GM18909 (cell line): Measurements from ENCODE around the gene SPINT2.
A peak's percentile ranks its signal among the peaks of the same experiment; 100 is the strongest.

Experiments used
- ATAC-seq: cut with Tn5 transposase; IDR thresholded peaks from one replicate; pipeline ENCODE4 v1.9.1; 2021; ENCODE audit warnings: mild to moderate bottlenecking; ENCODE audit not compliant: unreplicated experiment, poor library complexity

SPINT2 gene

DNA sequence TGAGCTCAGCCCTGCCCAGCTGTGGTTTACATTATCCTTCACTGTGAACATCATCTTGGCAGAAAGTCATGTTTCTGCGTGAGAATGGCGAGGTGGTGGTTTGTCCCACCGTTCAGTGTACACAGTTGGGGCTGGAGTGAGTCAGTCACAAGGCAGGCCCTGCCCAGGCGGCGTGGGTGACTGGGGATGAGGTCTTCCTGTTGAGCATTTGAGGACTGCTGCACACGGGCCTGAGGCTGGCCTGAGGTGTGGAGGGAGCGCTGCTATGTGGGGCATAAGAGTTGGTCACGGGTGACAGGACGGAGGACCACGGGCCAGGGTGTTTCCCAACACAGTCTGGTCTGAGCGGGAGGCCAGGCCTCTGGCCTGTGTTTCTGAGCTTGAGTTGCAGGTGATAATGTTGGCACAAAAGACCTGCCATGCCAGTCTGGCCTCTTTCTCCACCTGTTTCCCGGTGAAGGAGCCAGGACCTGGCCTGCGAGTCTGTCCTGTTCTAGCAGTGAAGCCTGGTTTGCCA lies 26.3 kb downstream of the SPINT2 start:
- no peak for ATAC-seq

- no peak for ATAC-seq
These were observed 27.5 kb downstream of the SPINT2 start for GRCh38 chr19:38291855-38292254.

- ATAC-seq: no peak
These were observed 28.9 kb downstream of the SPINT2 start for GRCh38 chr19:38293281-38293680.

DNA sequence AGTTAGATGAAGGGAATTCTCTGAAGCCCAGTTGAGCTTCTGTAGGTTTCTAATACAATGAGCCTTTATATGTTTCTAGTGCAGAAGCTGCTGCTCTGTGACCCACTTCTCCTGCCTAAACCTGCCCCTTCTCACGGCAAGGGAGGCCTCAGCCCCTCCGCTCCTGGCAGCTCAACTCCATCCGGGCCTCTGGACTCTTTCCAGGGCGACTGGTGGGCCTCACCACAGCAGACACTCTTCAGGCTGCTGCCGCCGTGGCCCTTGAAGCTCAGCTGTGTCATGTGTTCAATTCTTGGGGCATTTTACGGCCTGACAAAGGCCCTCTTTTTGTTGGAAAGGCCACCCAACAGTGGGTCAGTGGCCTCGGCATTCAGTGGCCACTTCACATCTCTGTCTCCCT lies 29.7 kb downstream of the SPINT2 start:
- no peak for ATAC-seq

GRCh38 chr19:38298821-38299680 lies 34.7 kb downstream of the SPINT2 start:
- ATAC-seq: no peak

DNA sequence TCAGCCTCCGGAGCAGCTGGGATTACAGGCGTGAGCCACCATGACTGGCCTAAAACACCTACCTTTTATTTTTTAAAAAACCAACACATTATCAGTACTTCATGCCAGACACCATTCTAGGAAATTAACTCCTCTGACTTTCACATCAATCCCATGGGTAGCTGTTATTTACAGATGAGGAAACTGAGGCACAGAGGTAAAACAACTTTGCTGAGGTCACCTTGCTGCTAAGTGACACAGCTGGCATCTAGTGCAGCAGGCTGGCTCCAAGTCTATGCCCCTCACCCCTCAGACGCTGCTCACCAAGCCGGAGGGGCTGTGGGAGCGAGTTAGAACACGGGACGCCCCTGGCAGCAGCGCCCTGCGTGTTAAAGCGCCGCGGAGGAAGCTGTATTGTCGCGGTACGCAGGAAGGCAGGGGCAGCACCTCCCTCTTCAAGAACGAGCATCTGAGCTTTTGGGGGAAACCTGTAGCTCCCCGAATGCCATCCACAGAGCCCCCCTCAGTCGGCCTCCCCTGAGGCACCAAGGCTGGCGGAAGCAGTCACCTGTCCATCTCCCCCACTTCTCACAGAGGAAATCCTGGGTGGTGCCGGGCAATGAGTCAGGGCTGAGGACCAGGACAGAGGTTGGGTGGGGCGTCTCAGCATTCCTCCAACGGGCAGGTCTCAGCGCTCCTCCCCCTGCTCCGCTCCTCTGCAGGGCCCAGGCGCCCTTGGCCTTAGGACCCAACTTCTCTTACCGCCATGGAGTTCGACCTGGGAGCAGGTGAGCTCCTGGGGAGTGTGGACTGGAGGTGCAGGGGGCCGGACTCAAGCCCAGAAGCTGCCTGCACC lies 39.4 kb downstream of the SPINT2 start, which contains the start of gene C19orf33:
C19orf33 (plus strand) TSS at position 735 of the 835 bp plus-strand sequence; CDS start at position 746, 11 bp downstream.
- no peak for ATAC-seq

GRCh38 chr19:38304352-38304865 lies 40.0 kb downstream of the SPINT2 start:
- ATAC-seq: no peak

- no peak for ATAC-seq
These were observed 40.6 kb downstream of the SPINT2 start for GRCh38 chr19:38304866-38305429.

GRCh38 chr19:38306236-38306635 lies 41.9 kb downstream of the SPINT2 start:
- no peak for ATAC-seq

- no peak for ATAC-seq
These were observed 42.7 kb downstream of the SPINT2 start for GRCh38 chr19:38307076-38307475.

DNA sequence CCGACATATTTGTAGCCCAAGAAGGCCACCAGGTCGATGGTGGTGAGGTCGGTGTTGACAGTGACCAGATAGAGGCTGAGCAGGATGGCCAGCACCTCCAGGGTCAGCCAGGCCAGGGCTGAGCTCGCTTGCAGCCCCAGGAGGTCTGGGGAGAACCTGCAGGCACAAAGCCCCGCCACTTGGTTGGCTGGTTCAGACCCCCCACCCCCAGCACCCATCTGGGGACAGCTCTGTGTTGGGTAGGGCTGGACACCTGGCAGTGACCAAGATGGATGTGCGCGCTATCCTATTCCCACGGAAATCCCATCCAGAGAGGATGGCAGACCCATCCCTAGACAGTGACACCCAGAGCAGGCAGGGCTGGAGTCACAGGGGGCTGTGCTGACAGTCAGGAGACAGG lies 43.2 kb downstream of the SPINT2 start:
- ATAC-seq: no peak

DNA sequence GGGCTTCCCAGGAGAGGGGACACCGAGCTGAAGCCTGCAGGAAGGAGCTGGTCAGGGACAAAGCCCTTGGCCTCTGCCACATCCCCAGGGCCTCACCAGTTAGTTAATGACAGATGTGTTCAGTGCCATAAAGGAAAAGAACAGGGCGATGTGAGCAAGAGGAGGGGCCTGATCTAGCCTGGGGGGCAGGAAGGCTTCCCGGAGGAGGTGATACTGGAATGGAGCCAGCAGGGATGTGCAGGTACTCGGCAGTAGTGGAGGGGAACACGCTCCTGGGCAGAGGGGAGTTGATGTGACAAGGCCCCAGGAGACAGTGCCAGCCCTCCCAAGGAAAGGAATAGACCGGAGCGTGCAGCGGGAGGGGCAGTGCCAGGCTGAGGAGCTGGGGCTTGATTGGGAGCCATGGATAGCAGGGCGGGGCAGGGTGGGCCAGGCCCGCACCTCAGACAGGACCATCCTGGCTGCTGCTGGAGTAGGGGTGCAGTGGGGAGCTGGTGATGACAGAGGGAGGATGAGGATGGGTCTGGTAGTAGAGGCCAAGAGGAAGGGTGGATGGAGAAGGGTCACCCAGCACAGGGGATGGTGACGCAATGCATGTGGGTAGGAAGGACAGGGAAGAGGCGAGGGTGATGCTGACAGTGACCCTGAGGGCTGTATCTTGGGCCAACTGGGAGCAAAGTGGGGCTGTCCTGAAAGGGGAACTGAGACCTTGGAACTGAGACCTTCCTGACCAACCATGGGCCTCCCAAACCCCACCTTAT lies 43.8 kb downstream of the SPINT2 start:
- no peak for ATAC-seq

GRCh38 chr19:38308926-38309614 lies 44.7 kb downstream of the SPINT2 start:
- no peak for ATAC-seq

DNA sequence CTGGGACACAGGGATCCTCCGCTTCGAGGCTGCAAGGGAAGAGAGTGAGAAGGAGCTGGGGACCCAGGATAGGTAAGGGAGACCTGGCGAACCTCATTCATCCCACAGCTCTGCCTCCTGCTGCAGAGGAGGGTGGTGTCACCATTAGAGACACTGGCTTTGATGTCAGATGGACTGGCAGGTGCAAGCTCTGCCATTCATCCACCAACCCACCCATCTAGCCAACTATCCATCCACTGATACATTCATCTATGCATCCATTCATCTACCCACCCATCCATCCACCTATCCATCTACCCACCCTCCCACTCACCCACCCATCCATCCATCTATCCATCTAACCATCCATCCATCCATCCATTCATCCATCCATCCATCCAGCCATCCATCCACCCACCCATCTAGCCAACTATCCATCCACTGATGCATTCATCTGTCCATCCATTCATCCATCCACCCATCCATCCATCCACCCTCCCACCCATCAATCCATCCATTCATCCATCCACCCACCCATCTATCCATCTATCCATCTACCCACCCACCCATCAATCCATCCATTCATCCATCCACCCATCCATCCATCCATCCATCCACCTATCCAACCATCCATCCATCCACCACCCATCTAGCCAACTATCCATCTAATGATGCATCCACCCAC lies 45.4 kb downstream of the SPINT2 start:
- no peak for ATAC-seq

DNA sequence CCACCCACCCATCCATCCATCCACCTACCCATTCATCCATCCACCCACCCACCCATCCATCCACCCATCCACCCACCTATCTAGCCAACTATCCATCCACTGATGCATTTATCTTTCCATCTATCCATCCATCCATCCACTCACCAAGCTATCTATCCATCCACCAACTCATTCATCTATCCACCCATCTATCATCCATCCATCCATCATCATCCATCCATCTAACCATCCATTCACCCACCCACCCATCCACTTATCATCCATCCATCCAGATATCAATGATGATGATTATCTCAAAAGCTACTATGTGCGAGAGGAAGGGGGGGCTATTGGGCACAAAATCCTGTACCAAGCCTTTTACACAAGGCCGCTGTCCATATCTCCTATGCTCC lies 45.9 kb downstream of the SPINT2 start:
- no peak for ATAC-seq

DNA sequence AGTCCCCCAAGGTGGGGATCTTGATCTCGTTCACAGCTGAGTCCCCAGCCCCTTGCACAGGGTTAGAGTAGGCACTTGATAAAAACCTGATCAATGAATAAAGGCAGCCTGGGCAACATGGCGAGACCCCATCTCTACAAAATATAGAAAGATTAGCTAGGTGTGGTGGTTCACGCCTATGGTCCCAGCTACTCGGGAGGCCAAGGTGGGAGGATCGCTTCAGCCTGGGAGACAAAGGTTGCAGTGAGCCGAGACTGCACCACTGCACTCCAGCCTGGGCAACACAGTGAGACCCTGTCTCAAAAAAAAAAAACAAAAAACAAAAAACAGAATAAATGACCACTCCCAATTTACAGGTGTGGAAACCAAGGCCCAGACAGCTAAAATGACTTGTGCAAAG lies 46.6 kb downstream of the SPINT2 start:
- no peak for ATAC-seq

GRCh38 chr19:38315657-38316476 lies 51.5 kb downstream of the SPINT2 start, which contains the start of gene YIF1B:
Gene YIF1B (minus strand): TSS chr19:38315947. CDS start chr19:38315917, 30 bp downstream.
- ATAC-seq: peak; percentile 88
